DOHH2 (cell line): ENCODE measurements around the gene ATP6V0E1.

Experiments
- H3F3A ChIP-seq: fragments of 200-600 bp; sonication (generic), shearing (Covaris generic); 2 replicates; pipeline ENCODE4 v1.6.0; 2016; ENCODE audit warnings: antibody characterized with exemption, mild to moderate bottlenecking; ENCODE audit not compliant: control insufficient read depth, insufficient read depth
- H3K27ac ChIP-seq: fragments of 200-600 bp; sonication (generic); 2 replicates; pipeline ENCODE4 v1.5.1; 2014; ENCODE audit warnings: low read depth, mild to moderate bottlenecking, low read length, moderate library complexity
- H3K27me3 ChIP-seq: fragments of 200-600 bp; sonication (generic); 2 replicates; pipeline ENCODE4 v1.6.1; 2014; ENCODE audit warnings: mild to moderate bottlenecking, low read length, mixed read lengths; ENCODE audit not compliant: control insufficient read depth
- H3K36me3 ChIP-seq: fragments of 200-600 bp; sonication (generic); 2 replicates; pipeline ENCODE4 v1.6.1; 2014; ENCODE audit warnings: mild to moderate bottlenecking, low read length, moderate library complexity, mixed read lengths; ENCODE audit not compliant: control insufficient read depth
- H3K4me1 ChIP-seq: fragments of 200-600 bp; sonication (generic); 2 replicates; pipeline ENCODE4 v1.6.1; 2014; ENCODE audit warnings: mild to moderate bottlenecking, low read length, mixed read lengths; ENCODE audit not compliant: control insufficient read depth
- H3K4me2 ChIP-seq: fragments of 200-600 bp; sonication (generic); 2 replicates; pipeline ENCODE4 v1.6.0; 2014; ENCODE audit warnings: mild to moderate bottlenecking, low read length, moderate library complexity
- H3K4me3 ChIP-seq: fragments of 200-600 bp; sonication (generic); 2 replicates; pipeline ENCODE4 v1.5.1; 2014; ENCODE audit warnings: mild to moderate bottlenecking, low read length, mixed read lengths
- H3K79me2 ChIP-seq: fragments of 200-600 bp; sonication (generic); 2 replicates; pipeline ENCODE4 v1.6.1; 2014; ENCODE audit warnings: mild to moderate bottlenecking, low read length, mixed read lengths; ENCODE audit not compliant: control insufficient read depth
- H3K9me2 ChIP-seq: fragments of 200-600 bp; sonication (generic); replicated peaks from 2 replicates; pipeline ENCODE4 v1.6.1; 2014; ENCODE audit warnings: mild to moderate bottlenecking, low read length, mixed read lengths; ENCODE audit not compliant: control insufficient read depth
- H3K9me3 ChIP-seq: fragments of 200-600 bp; sonication (generic); 2 replicates; pipeline ENCODE4 v1.6.1; 2014; ENCODE audit warnings: antibody characterized with exemption, low read length, mixed read lengths; ENCODE audit not compliant: control insufficient read depth, insufficient read depth
- H4K20me1 ChIP-seq: fragments of 200-600 bp; sonication (generic); 2 replicates; pipeline ENCODE4 v1.6.0; 2014; ENCODE audit warnings: low read depth, mild to moderate bottlenecking, antibody characterized with exemption, low read length, moderate library complexity; ENCODE audit not compliant: control insufficient read depth, insufficient read depth
- CTCF ChIP-seq: fragments of 200-600 bp; sonication (generic); IDR thresholded peaks from one replicate; pipeline ENCODE4 v1.5.1; 2014; ENCODE audit warnings: antibody characterized with exemption, mild to moderate bottlenecking, low read depth, low read length; ENCODE audit not compliant: poor library complexity, severe bottlenecking
- EZH2phosphoT487 ChIP-seq: fragments of 200-600 bp; sonication (generic); IDR thresholded peaks from 2 replicates; pipeline ENCODE4 v1.6.1; 2017; ENCODE audit warnings: borderline replicate concordance, mild to moderate bottlenecking, antibody characterized with exemption, low read length, moderate library complexity, mixed read lengths

ATP6V0E1 gene

GRCh38 chr5:172957458-172957857 is 26.1 kb upstream of the ATP6V0E1 start:
- Histone ChIP-seq H3K36me3 (peaks cover 3% of the 10 kb centered on the region; the same call in 1 of the 2 replicates), H3K27me3 (peaks cover 3% of the 10 kb centered on the region; the same call in 1 of the 2 replicates), H3K4me2 (no peak overlapping the region), H3K9me2 (no peaks in the 10 kb centered on the region), H3K9me3 (no peaks in the 10 kb centered on the region), H3K4me3 (no peak overlapping the region), H3K27ac (no peak overlapping the region), H3K79me2 (peaks cover 19% of the 10 kb centered on the region), H3F3A (no peaks in the 10 kb centered on the region), H3K4me1 (peaks cover 13% of the 10 kb centered on the region), H4K20me1 (no peaks in the 10 kb centered on the region)
- TF ChIP-seq CTCF (no peak), EZH2phosphoT487 (no peak)

DNA sequence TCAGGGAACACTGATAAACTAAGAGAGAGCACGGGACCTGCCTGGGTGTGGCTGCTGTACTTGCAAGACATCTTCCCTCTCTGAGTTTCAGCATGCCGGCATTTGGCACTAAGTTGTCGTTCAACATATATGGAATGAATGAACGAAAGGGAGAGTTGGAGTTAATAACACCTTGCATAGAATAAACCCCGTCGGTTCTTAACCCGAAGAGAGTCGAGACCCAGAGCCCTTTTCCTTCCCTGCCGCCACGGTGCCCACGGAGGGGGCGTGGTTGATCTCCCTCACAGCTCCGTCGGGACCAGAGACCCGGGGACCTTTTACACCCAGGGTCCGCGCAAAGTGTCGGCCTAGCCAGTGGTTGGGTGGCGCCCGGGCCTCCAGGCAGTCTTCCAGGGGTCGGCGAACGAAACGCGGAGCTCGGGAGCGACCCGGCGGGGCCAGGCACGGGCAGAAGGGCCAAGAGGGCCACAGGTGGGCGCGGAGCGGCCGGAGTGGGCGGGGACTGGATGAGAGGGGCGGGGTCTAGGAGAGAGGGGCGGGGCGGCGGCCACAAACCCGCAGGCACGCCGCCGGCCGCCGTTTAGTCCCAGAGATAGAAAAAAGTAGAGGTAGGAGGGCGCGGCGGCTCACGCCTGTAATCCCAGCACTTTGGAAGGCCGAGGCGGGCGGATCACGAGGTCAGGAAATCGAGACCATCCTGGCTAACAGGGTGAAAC is 25.1 kb upstream of the ATP6V0E1 start:
- Histone ChIP-seq H4K20me1 (no peaks in the 10 kb centered on the region), H3K9me2 (no peaks in the 10 kb centered on the region), H3K27ac (peak overlapping the region; percentile 49), H3K4me2 (peak overlapping the region; percentile 65), H3K4me1 (peaks cover 13% of the 10 kb centered on the region), H3F3A (no peaks in the 10 kb centered on the region), H3K27me3 (peaks cover 3% of the 10 kb centered on the region; the same call in 1 of the 2 replicates), H3K4me3 (peak overlapping the region; percentile 84), H3K9me3 (no peaks in the 10 kb centered on the region), H3K36me3 (peaks cover 3% of the 10 kb centered on the region; the same call in 1 of the 2 replicates), H3K79me2 (peaks cover 19% of the 10 kb centered on the region)
- TF ChIP-seq CTCF = no peak
- no peak for TF ChIP-seq EZH2phosphoT487

DNA sequence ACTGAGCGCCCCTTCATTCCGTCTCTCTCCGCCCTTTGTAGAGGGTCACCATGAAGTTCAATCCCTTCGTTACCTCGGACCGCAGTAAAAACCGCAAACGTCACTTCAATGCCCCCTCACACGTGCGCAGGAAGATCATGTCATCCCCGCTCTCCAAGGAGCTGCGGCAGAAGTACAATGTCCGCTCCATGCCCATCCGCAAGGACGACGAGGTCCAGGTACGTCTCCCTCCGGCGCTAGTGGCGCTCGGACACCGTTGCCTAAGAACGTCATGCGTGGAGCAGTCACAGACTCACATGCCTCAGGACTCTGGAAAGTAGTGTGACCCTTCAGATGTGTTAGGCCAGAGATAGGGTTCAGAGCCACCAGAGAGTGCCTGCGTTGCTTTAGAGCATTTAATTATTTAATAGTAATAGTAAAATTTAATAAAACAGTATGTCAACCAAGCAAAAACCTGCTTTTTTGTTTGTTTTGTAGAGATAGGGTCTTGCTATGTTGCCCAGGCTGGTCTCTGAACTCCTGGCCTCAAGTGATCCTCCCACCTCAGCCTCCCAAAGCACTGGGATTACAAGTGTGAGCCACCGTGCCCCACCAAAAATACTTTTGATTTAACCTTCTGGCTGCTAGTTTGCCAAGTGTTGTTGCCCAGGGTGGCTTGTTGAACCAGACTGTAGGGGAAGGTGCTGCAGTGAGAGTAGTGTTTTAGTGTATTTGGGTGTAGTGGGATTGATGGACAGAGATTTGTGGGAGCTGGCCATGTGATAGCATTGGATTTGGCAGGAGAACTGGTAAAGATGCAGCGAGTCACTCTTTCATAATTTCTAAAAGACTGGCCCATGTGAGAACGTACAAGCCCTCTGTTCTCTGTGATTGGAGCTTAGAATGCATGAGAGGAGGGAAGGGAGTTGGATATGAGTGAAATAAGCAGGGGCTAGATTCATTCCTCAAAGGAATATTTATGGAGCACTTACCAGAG is 23.5 kb upstream of the ATP6V0E1 start:
- no peak for TF ChIP-seq EZH2phosphoT487
- Histone ChIP-seq H3K4me3 (peak overlapping the region; percentile 84), H3K36me3 (peaks cover 6% of the 10 kb centered on the region; the same call in 1 of the 2 replicates), H4K20me1 (no peaks in the 10 kb centered on the region), H3K27ac (no peak overlapping the region), H3K4me2 (peak overlapping the region; percentile 65), H3K9me3 (no peaks in the 10 kb centered on the region), H3F3A (no peaks in the 10 kb centered on the region), H3K9me2 (no peaks in the 10 kb centered on the region), H3K27me3 (peaks cover 3% of the 10 kb centered on the region; the same call in 1 of the 2 replicates), H3K4me1 (peaks cover 13% of the 10 kb centered on the region), H3K79me2 (peaks cover 19% of the 10 kb centered on the region)

- Histone ChIP-seq H3K4me3 (no peak overlapping the region), H3K27ac (no peak overlapping the region), H3F3A (no peaks in the 10 kb centered on the region), H3K36me3 (peaks cover 18% of the 10 kb centered on the region), H3K9me2 (no peaks in the 10 kb centered on the region), H3K9me3 (no peaks in the 10 kb centered on the region), H3K4me1 (peaks cover 16% of the 10 kb centered on the region), H3K4me2 (no peak overlapping the region), H3K79me2 (no peaks in the 10 kb centered on the region), H3K27me3 (no peaks in the 10 kb centered on the region), H4K20me1 (no peaks in the 10 kb centered on the region)
- TF ChIP-seq EZH2phosphoT487 (no peak), CTCF (no peak)
Observed at GRCh38 chr5:172969921-172970320, 13.7 kb upstream of the ATP6V0E1 start.
